HG03095 (cell line): ENCODE results near the gene HAL.
A peak's percentile ranks its signal among the peaks of the same experiment; 100 is the strongest.
"Not testable (repeated sequence)": the region's sequence is repeated elsewhere in the genome, so short reads cannot be mapped to it uniquely, and the experiment has no call there.

ENCODE experiments used
- ATAC-seq: cut with Tn5 transposase; IDR thresholded peaks from one replicate; pipeline ENCODE4 v1.9.1; 2021; ENCODE audit warnings: moderate library complexity; ENCODE audit not compliant: unreplicated experiment

The HAL gene

DNA sequence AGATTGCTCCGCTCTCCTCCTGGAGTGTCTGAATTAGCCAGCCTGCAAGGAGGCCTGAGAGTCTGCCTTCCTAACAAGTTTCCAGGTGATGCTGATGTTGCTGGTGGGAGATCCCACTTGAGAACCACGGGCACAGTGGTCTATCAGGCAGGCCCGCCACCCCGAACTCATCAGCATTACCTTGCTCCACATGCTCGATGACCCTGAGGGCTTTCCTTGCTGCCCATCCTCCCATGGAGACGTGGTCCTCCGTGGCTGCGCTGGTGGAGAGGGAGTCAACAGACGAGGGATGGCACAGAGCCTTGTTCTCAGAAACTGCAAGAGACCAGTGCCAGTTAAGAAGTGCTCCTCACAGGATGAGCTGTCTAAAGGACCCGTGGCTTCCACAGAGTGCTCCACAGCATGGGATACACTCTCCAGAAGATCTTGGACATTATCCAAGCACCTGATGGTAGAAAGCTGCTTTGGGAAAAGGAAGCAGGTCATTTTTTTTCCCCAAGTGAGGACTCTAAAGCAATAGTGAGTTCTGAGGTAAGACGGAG lies 18.3 kb downstream of the HAL start:
- no peak for ATAC-seq

DNA sequence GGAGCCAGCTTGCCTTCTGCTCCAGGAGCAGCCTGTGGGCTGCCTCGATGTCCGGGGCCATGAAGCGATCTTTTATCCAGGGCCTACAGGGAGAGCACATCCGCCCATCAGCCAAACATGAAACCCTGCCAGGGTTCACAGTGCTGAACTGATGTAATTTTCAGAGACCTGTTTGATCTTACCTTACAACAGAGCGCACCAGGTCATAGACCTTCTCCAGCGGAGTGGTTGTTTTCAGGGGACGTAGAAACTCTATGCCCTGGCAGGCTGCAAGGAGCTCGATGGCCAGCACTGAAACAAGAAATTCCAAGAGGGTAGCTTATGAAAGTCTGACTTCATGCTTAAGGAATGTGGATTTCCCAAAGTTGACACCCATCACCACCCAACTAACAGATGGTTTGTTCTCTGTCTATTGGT lies 19.7 kb downstream of the HAL start:
- no peak for ATAC-seq

DNA sequence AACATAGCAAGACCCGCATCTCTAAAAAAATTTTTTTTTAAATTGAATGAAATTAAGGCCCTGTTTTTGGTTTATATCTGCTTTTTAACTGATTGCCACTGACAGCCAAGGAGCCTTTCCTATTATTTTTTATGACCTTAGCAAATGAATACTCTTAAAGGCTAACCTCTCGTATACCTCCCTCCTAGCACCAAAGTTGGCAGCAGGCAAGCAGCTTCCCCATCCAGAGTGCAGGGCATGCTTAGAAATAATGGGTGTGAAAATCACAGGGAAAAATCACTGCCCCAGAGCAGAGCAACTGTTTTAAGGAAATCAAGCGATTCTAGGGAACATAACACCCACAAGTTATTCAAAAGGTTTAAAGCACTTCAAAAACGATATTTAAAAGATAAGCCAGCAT lies 20.7 kb downstream of the HAL start:
- ATAC-seq, result no peak

DNA sequence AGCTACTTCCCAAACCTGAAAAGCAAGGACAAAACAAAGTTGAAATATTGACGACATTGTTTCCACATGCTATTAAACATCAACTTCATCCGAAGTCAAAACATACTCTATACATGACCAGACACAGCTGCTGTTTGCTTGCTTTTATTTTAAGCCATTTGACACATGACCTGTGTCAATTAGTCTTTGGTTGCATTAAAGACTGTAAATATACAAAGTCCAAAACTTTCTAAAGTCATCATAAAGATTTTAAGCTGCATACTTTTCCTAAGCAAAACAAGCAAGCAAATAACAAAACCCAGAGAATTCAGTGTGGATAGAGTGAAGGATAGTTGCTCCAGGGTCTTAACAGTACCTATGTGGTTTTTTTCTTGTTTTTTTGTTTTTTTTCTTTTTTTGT lies 21.8 kb downstream of the HAL start:
- ATAC-seq, result no peak

DNA sequence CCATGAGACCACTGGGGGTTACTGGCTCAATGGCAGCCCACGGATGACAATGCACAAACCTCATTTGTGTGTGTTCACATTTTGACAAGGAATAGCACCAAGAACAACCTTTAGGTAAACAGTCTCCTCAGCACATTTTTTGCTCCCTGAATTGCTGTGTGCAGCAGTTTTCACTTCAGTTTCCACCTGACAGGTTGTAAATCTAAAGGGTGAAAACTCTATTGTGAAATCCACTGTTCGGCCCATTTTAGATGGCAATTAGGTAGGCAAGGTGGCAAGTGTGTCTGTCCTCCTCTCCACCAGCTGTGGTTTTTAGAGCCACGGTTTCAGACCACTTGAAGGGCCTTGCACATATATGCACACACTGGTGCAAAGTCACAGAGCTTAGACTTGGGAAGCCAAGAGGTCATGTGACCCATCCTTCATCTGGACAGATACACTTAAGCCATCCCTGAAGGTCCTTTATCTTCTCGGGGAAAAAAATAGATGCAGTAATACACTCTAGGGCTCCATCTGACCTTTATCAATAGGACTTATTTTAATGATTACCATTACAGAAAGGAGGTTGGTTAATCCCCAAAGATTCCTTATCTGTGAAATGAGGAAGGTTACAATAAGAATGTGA lies 23.2 kb downstream of the HAL start:
- no peak for ATAC-seq

DNA sequence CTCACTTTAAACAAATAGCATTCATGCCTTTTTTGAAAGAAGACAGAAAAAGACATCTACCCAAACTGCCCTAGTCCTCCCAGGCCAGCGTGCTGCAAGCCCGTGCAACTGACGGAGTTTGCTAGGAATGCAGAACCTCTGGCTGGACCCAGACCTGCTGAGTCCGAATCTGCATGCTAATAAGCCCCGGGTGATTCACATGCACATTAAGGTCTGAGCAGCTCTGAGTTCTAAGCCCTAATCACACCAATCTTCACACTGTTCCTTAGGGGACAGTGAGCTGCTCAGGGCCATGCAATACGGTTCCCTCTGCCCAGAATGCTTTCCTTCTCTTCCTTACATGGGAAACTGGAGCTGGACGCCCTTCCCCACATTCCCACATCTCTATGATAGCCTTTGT lies 25.2 kb downstream of the HAL start:
- no peak for ATAC-seq

DNA sequence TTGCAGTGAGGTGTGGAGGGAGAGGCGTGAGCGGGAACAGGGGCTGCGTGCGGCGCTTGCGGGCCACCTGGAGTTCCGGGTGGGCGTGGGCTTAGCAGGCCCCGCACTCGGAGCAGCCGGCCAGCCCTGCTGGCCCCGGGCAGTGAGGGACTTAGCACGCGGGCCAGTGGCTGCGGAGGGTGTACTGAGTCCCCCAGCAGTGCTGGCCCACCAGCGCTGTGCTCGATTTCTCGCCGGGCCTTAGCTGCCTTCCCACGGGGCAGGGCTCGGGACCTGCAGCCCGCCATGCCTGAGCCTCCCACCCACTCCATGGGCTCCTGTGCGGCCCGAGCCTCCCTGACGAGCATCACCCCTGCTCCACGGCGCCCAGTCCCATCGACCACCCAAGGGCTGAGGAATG lies 27.0 kb downstream of the HAL start:
- not testable (repeated sequence) for ATAC-seq

DNA sequence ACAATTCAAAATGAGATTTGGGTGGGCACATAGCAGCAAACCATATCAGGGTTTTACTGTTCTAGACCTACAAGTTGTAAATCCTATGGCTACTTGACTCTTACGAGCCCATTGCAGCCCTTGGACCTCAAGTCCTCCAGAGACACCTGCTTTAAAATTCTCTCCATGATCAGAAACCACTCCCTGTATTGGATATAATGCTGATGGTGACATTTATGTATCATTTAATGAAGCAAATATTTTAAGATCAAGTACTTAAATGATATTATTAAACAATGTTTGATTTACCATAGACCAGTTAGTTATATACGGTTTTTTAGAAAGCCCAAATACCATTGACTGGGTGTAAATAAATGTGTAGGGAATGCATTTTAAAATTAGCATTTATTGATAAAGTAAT lies 28.8 kb downstream of the HAL start:
- no peak for ATAC-seq

DNA sequence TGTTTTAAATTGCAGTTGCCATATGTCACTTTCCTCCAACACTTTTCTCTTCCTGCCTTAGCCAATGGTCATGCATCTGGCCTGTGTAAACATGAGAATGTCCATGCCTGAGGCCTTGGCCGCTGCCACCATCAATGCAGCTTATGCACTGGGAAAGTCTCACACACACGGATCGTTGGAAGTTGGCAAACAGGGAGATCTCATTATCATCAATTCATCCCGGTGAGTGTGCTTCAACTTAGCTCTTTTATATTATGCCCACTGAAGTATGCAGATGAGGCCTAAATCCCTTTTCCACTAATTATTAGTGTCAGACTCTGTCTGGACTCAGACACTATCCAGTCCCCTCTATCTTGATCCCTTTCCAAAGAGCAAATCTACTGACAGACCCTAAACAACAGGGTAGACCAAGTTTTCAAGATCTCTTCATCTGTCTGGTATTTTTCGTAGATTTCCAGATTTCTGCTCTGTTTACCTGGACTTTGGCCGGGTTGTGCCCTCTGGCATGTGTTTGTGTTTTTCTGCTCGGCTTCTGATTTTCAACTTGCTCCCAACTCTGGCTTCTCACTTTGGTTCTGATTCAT lies 29.8 kb downstream of the HAL start:
- ATAC-seq, result no peak

DNA sequence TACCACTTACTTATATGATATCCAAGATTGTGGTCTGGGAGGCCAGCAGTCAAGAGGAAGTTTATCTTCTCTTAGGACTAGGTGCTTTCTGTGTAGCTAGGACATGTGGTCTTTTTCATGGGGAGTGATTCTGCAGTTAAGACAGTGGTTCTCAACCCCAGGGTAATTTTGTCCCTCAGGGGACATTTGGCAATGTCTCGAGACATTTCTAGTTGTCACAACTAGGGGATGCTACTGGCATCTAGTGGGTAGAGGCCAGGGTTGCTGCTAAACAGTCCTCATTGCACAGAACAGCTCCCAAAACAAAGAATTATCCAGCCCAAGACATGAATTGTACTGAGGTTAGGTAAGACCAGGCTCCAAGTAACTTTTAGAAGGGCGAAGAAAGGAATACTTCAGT lies 33.0 kb downstream of the HAL start:
- no peak for ATAC-seq

DNA sequence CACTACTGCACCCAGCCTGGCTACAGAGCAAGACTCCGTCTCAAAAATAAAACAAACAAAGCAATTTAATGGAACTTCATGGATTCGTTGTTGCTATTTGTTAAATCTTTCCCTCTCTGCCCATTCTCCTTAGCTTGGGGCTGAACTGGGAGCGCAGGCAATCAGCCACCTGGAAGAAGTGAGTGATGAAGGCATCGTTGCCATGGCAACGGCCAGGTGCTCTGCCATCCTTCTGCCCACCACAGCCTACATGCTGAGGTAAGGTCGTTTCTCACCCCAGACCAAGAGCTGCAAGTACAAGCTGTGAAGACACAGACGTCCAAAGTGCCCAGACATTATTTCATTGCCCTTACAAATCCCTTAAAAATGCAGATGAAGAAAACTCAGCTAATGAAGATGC lies 33.9 kb downstream of the HAL start:
- no peak for ATAC-seq

DNA sequence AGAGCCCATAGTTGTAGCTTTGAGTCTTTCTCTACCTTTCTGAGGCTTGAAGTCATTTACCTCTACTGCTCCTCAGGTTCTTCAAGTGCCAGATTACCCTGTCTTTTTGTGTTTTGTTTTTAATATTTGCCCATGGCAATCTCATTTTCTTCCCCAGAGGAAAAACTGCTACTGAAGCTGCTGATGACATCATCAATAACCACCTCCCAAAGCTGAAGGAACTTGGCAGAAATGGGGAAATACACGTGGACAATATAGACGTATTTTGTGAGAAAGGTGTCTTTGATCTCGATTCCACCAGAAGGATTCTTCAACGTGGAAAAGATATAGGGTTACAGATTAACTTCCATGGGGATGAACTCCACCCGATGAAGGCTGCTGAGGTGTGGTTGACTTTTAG lies 35.9 kb downstream of the HAL start:
- no peak for ATAC-seq

DNA sequence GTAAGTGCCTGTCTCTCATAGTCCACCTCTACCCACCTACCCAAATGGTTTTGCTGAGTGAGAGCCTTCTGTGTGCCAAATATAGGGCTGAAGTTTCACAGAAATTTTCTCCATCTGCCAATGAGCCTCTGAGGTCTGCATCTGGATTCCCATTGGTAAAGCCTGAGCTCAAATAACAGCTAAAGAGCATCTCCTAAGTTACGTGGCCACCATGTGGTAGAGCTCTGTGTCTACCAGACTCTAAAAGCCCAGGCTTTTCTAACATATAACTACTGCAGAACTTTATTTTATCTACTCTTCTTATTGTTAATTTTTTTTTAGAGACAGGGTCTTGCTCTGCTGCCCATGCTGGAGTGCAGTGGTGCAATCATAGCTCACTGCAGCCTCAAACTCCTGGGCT lies 37.0 kb downstream of the HAL start:
- ATAC-seq, result no peak

DNA sequence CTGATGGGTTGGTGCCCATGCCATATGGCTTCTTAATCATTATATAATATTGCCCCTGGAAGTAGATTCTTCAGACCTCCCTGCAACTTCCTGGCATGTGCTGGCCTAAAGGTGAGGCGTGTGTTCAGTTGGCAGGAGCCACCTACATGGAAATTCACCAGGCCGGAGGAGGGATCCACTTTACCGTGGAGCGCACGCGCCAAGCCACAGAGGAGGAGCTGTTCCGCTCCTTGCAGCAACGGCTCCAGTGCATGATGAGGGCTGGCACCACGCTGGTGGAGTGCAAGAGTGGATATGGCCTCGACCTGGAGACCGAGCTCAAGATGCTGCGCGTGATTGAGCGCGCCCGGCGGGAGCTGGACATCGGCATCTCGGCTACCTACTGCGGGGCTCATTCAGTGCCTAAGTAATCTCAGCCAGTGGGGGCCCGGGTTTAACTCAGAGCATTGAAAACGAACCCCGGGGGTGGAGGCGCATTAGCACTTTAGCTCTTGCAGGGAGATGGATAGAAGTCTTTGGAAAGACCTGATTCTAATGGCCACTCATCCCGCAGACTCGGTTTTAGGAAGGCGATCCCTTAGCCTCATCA lies 39.5 kb downstream of the HAL start:
- no peak for ATAC-seq

DNA sequence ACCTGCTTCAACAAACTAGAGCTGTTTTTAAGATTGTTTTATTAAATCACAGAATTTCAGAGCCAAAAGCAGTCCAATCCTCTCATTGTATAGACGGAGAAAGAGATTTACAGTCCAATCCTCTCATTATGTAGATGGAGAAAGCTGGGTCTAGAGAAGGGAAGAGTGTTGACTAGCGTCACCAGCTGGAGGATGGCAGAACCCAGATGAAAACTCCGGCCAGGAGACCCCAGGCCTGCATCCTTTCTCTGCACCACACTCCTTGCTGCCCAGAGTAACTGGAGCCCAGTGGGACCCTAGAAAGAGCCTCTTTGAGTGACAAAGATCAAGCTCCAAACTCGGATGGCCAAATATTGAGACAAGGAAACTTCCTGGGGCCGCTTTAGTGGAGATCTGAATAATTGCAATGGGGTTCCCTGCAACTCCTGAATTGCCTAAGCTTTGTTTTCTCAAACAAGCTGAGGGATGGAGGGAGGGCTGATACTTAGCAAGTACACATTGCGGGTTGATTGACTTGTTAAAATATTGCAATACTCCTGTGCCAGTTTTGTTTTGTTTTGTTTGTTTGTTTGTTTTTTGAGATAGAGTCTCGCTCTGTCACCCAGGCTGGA lies 40.5 kb downstream of the HAL start:
- no peak for ATAC-seq

DNA sequence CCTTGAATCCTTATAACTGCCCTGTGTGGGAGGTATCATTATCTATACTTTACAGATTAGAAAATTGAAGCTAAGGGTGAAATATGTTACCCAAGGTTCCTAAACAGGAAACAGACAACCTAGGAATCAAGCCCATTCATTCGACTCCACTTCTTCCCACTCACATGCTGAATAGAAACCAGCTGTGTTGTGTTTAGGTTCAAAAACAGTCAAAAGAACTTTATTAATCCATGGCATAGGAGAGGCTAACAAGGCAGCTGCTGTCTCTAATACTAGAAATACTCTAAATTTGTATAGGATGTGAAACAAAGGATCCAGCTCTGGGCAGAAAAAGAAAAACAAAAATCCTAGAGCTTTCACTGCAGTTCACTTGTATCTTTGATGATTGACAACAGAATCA lies 43.1 kb downstream of the HAL start:
- ATAC-seq, result no peak

DNA sequence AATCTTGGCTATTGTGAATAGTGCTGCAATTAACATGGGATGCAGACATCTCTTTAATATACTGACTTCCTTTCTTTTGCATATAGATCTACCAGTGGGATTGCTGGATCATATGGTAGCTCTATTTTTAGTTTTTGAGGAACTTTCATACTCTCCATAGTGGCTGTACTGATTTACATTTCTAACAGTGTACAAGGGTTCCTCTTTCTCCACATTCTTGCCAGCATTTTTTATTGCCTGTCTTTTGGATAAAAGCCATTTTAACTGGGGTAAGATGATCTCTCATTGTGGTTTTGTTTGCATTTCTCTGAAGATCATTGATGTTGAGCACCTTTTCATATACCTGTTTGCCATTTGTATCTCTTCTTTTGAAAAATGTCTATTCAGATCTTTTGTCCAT lies 44.6 kb downstream of the HAL start:
- ATAC-seq, result no peak

DNA sequence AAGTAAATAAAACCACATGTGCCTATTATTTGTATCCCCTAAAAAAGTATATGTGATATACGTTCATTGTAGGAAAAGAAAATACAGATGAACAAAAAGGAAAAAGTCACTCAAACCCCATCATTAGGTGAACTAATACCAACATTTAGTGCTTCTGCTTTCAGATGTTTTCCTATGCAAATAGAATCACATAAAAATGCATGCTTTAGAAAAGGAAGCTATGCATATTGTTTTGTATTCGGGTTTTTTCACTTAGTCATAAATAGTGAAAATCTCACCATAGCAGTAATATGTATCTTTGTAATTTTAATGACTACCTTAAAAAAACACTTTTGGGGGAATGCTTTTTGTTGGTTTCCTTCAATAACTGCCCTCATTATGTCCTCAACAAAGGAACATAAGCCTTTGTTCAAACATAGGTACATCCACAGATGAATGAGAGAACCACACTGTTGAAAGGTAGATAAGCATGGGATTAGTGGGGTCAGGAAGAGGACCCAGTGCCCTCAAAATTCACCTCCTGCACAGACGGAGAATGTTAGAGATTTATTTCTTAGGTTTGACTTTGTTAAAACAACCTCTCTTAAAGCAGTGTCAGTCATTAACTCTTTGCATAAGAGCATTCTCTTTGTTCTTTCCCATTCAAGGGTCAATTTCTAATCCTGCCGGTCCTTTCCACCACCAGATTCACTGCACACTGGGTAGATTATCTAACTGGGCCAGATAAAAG lies 46.5 kb downstream of the HAL start:
- no peak for ATAC-seq

DNA sequence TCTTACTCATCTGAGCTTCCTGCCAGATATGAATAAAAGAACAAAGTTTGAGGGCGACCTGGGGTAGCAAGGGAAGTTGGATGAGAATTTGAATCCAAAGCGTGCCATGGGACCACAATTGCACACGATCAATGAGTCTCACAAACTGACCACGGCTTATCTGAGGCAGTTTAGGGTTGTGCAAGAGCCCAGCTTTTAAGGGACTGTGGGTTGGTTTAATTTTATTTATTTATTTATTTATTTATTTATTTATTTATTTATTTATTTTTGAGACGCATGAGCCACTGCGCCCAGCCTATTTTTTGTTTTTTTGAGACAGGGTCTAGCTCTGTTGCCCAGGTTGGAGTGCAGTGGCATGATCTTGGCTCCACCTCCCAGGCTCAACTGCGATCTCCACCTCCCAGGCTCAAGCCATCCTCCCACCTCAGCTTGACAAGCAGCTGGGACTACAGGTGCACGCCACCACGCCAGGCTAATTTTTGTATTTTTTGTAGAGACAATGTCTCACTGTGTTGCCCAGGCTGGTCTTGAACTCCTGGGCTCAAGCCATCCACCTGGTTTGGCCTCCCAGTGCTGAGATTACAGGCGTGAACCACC lies 51.9 kb downstream of the HAL start:
- ATAC-seq, result no peak

DNA sequence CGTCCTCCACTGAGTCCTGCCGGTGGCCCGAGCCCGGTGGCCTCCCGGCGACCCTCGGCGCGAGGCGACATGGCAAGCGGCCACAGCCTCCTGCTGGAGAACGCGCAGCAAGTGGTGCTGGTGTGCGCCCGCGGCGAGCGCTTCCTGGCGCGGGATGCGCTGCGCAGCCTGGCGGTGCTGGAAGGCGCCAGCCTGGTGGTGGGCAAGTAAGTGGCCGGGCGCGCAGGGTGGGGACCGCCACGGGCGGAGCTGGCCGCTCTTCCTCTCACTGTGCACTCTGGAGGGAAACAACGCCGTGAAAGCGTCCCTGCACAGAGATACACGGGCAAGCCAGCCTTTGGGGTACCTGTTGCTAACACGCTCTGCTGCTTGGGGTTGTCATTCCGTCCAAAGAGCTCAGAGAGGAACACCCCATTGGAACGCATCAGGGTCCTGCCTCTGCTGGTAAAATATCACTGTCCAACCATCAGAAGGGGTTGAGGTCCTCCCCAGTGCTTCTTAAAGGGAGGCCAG lies 52.8 kb downstream of the HAL start, which contains the start of gene AMDHD1:
Gene AMDHD1, plus strand, starts transcription at position 2 of the 513 bp plus-strand sequence. Its CDS starts 68 bp downstream, at position 70.
- peak; percentile 55 for ATAC-seq
